Right lobe of liver (tissue), 6 donors: ENCODE results near the gene RGS6. TPM values are rescaled to one million over a fixed set of nuclear protein-coding genes. Genes with fewer than 3 reads are reported as not detected.

Experiments
- ATAC-seq, 4 donors: fragments of 200-7000 bp; cut with Tn5 transposase; one replicate each; pipeline ENCODE4 v1.9.1; 2020; ENCODE audit warnings: mild to moderate bottlenecking in 4 of 4, moderate library complexity in 4 of 4
- DNase-seq, 3 donors: peaks; one replicate each; pipeline ENCODE4 v3.0.0-alpha.2; 2020
- H3K27ac ChIP-seq, 3 donors: fragments of 200-600 bp; one replicate each; pipeline ENCODE4 v1.8.0; 2022
- H3K27me3 ChIP-seq, 2 donors: fragments of 200-600 bp; one replicate each; pipeline ENCODE4 v1.8.0; 2022
- H3K36me3 ChIP-seq, 4 donors: fragments of 200-600 bp; sonication (generic) in 1 of 4; one replicate each; pipeline versions ENCODE4 v1.5.1 to v1.8.0; 2017 to 2022; ENCODE audit warnings: control low read depth in 1 of 4
- H3K4me1 ChIP-seq, 4 donors: fragments of 200-600 bp; sonication (generic) in 1 of 4; one replicate each; pipeline versions ENCODE4 v1.5.1 to v1.8.0; 2017 to 2022; ENCODE audit warnings: control low read depth in 1 of 4
- H3K4me3 ChIP-seq, 3 donors: fragments of 200-600 bp; one replicate each; pipeline ENCODE4 v1.8.0; 2022
- H3K9me3 ChIP-seq, 4 donors: fragments of 200-600 bp; sonication (generic) in 1 of 4; one replicate each; pipeline versions ENCODE4 v1.5.1 to v1.8.0; 2017 to 2022; ENCODE audit warnings: control low read depth in 1 of 4
- POLR2A ChIP-seq: fragments of 450-650 bp; IDR thresholded peaks from one replicate; pipeline ENCODE4 v1.6.1; 2017; ENCODE audit warnings: antibody characterized with exemption, mild to moderate bottlenecking
- WGBS: methylation state at CpG from one replicate; pipeline ENCODE4 v1.1.6; 2018; ENCODE audit warnings: low coverage, low lambda C conversion rate; ENCODE audit not compliant: insufficient coverage; ENCODE audit errors: missing lambda C conversion rate; 5-methylcytosine and 5-hydroxymethylcytosine counted together
- intact Hi-C, 2 donors: fragments of 100-400 bp; cut with DNase I; formaldehyde crosslinking; loops; one replicate each; pipeline versions ENCODE4 v1.11.2 to v1.14.1; 2022
- total RNA-seq, 6 experiments: library from RNA; depleted of rRNA in 2 of 6; stranded (reverse); fragments of >200 nt in 2 of 6; fragmentation: NEBNext Ultra II Directional in 3 of 6; extraction: Animal tissue kit (Norgen Biotek cat#: 25700) in 3 of 6; gene quantifications; one replicate each; pipeline versions ENCODE4 v1.1.0 to v1.2.4, GENCODE V29; 2016 to 2023
- TF ChIP-seq, protein P1 (sequence below), 4 donors: fragments of 200-600 bp in 3 of 4; fragments of 450-650 bp in 1 of 4; IDR thresholded peaks; one replicate each; pipeline versions ENCODE4 v1.5.1 to v1.8.0; 2016 to 2022; ENCODE audit warnings: antibody characterized with exemption in 4 of 4, mild to moderate bottlenecking in 2 of 4
- donor health status: DM: no; HTN: yes; CAD: no.
- donor health status: DM: no; HTN: no; CAD: no.
- donor health status: DM: no; HTN: no; CAD: no.
- donor health status: DM: no; HTN: yes; CAD: no.
- donor health status: DM: no; HTN: yes; CAD: no.

RGS6 gene
- total RNA-seq, 6 experiments from 2014 or later = 0.07 TPM; not detected in 5

DNA sequence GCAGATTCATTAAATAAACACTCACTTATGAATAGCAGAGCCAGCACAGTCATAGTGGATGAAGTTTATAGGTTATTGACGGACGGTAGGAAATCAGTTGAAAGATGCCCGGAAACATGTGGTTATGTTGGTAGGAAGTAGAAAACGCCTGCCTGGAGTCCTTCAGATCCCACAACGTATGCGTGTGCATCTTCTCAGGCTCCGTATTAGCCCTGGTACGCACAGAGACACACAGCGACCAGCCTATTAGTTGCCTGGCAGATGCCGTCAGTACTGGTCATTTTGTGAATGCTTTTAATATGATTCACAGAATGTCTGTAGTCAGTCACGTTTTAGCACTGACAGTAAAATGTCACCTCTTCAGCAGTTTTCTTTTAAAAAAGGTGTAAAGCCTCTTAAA, 196.4 kb downstream of the RGS6 start:
- intact Hi-C loops = no loop called here
- no peak for DNase-seq
- ATAC-seq = no peak
- WGBS = 43% methylated on average over 11 of the region's 11 CpGs
- H3K4me1 ChIP-seq = peaks cover 0 to 5% (median 0%) of the 10 kb centered on the region in 4 donors
- H3K27me3 ChIP-seq = no peaks in the 10 kb centered on the region
- H3K36me3 ChIP-seq = no peaks in the 10 kb centered on the region
- no peak for TF ChIP-seq POLR2A
- TF ChIP-seq, protein P1, sequence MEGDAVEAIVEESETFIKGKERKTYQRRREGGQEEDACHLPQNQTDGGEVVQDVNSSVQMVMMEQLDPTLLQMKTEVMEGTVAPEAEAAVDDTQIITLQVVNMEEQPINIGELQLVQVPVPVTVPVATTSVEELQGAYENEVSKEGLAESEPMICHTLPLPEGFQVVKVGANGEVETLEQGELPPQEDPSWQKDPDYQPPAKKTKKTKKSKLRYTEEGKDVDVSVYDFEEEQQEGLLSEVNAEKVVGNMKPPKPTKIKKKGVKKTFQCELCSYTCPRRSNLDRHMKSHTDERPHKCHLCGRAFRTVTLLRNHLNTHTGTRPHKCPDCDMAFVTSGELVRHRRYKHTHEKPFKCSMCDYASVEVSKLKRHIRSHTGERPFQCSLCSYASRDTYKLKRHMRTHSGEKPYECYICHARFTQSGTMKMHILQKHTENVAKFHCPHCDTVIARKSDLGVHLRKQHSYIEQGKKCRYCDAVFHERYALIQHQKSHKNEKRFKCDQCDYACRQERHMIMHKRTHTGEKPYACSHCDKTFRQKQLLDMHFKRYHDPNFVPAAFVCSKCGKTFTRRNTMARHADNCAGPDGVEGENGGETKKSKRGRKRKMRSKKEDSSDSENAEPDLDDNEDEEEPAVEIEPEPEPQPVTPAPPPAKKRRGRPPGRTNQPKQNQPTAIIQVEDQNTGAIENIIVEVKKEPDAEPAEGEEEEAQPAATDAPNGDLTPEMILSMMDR (IDR thresholded peaks at IDR 0.05) = no peak
- no peak overlapping the region for H3K27ac ChIP-seq
- H3K4me3 ChIP-seq = no peak overlapping the region
- no peaks in the 10 kb centered on the region for H3K9me3 ChIP-seq

DNA sequence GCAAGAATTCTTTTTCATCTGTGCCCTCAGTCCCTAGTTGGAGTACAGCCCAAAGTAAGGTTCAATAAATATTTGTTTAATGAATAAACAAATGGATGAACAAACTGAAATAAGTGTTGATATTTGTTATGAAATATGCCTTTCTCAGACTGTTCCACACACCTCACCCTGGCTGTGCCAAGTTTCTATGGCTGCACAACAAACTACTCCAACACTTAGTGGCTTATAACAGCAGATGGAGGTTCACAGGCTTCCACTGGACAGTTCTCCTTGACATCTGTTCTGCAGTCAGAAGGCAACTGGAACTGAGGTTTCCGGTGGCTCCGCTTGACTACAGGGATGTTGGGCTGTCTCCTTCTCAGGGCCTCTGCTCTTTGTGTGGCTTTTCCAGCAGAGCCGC, 197.1 kb downstream of the RGS6 start:
- peaks cover 0 to 5% (median 0%) of the 10 kb centered on the region in 4 donors for H3K4me1 ChIP-seq
- no peak for TF ChIP-seq POLR2A
- TF ChIP-seq, protein P1 (IDR thresholded peaks at IDR 0.05) = no peak
- no peak overlapping the region for H3K27ac ChIP-seq
- 75% methylated on average over 2 of the region's 3 CpGs for WGBS
- no peak overlapping the region for H3K4me3 ChIP-seq
- H3K9me3 ChIP-seq = no peaks in the 10 kb centered on the region
- intact Hi-C loops = no loop called here
- ATAC-seq (peak in 3 of 4 donors; percentile 30 to 67 (median 45)), DNase-seq (no peak)
- H3K27me3 ChIP-seq = no peaks in the 10 kb centered on the region
- no peaks in the 10 kb centered on the region for H3K36me3 ChIP-seq

DNA sequence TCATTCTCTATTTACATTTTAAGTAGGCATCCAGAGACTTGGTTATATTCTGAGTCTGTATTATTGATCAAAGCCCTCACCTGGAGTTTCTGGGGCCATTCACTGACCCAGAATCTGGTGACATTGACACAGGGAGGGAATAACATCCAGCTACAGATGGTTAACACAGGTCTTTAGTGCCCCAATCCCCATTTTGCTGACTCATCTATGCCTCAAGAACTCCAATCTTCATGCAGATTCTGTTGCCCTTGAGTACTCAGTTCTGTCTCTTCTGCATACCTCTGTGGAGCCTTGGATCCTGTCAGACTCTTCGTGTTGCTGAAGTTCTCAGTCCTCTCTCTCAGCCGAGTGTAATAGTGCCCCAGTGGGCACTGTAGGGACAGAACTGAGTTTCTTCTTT, 208.9 kb downstream of the RGS6 start:
- H3K27me3 ChIP-seq = no peaks in the 10 kb centered on the region
- intact Hi-C loops = no loop called here
- no peak overlapping the region for H3K4me3 ChIP-seq
- no peak overlapping the region for H3K27ac ChIP-seq
- H3K9me3 ChIP-seq = no peaks in the 10 kb centered on the region
- no peaks in the 10 kb centered on the region for H3K4me1 ChIP-seq
- no peaks in the 10 kb centered on the region for H3K36me3 ChIP-seq
- no peak for TF ChIP-seq POLR2A
- TF ChIP-seq, protein P1 (IDR thresholded peaks at IDR 0.05) = no peak
- DNase-seq (no peak), ATAC-seq (no peak)
- 50% methylated on average over 2 of the region's 2 CpGs for WGBS

DNA sequence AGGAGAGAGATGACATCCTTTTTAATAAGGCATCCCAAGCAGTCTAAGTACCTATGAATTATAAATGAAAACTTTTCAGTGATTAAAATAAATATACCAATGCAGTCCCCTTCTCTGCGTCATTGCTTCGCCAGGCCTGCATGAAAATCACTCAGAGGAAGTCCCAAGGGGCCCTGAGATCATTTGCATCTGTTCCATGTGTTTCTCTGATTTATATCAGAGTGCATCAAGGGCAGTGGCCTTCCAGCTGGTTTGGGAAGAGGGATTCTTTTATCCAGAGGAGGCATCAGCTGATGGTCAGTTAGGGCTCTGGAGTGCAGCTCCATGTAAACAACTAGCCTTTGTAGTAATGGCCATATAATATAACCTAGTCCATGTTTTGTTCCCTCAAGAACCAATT, 210.1 kb downstream of the RGS6 start:
- Histone ChIP-seq H3K36me3 (no peaks in the 10 kb centered on the region), H3K4me3 (no peak overlapping the region), H3K27me3 (no peaks in the 10 kb centered on the region), H3K27ac (no peak overlapping the region), H3K4me1 (no peaks in the 10 kb centered on the region), H3K9me3 (no peaks in the 10 kb centered on the region)
- intact Hi-C loops = no loop called here
- TF ChIP-seq, protein P1 (IDR thresholded peaks at IDR 0.05) = no peak
- no peak for TF ChIP-seq POLR2A
- ATAC-seq (no peak), DNase-seq (no peak)
- WGBS = 38% methylated on average over 2 of the region's 2 CpGs

DNA sequence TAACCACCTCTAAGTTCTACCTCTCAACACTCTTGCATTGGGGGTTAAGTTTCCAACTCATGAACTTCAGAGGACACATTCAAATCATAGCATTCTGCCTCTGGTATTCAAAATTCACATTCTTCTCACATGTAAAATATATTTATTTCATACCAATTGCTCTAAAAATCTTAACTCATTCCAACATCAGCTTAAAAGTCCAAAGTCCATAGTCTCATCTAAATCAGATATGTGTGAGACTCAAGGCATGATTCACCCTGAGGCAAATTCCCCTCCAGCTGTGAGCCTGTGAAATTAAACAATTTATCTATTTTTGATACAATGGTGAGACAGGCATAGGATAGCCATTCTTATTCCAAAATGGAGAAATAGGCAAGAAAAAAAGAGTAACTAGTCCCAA, 214.0 kb downstream of the RGS6 start:
- Histone ChIP-seq H3K4me1 (no peaks in the 10 kb centered on the region), H3K27ac (no peak overlapping the region), H3K4me3 (no peak overlapping the region), H3K9me3 (no peaks in the 10 kb centered on the region), H3K36me3 (no peaks in the 10 kb centered on the region), H3K27me3 (no peaks in the 10 kb centered on the region)
- no peak for TF ChIP-seq POLR2A
- TF ChIP-seq, protein P1 (IDR thresholded peaks at IDR 0.05) = no peak
- DNase-seq = no peak
- no peak for ATAC-seq
- intact Hi-C loops = no loop called here
